GM19468 (cell line): ENCODE results near the gene FAM114A1.

Source experiments
- ATAC-seq: cut with Tn5 transposase; IDR thresholded peaks from one replicate; pipeline ENCODE4 v1.9.1; 2021; ENCODE audit warnings: mild to moderate bottlenecking, moderate library complexity, moderate number of reproducible peaks; ENCODE audit not compliant: unreplicated experiment; ENCODE audit errors: extremely low read depth

Gene FAM114A1

GRCh38 chr4:38989487-38989886, 121.9 kb downstream of the FAM114A1 start:
- no peak for ATAC-seq

- no peak for ATAC-seq
These were observed 122.6 kb downstream of the FAM114A1 start for GRCh38 chr4:38990241-38990640.

GRCh38 chr4:38993683-38994082, 126.1 kb downstream of the FAM114A1 start:
- no peak for ATAC-seq

DNA sequence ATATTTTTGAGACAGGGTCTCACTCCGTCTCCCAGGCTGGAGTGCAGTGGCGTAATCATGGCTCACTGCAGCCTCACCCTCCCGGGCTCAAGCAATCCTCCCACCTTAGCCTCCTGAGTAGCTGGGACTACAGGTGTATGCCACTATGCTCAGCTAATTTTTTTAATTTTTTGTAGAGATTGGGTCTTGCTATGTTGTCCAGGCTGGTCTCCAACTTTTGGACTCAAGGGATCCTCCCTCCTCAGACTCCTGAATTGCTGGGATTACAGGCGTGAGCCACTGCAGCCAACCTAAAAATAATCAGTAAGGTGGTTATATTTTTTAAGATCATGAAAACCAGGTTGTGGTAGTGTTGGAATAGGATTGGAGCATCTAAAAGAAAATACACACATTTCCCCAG, 126.5 kb downstream of the FAM114A1 start:
- ATAC-seq, result no peak
